ENCODE measurements around the gene RAB6C. TPM values are rescaled to one million over a fixed set of nuclear protein-coding genes. Genes with fewer than 3 reads are reported as not detected.
"Not testable (repeated sequence)": the region's sequence is repeated elsewhere in the genome, so short reads cannot be mapped to it uniquely, and the experiment has no call there.

The RAB6C gene
- total RNA-seq, 4 donors from 2014 or later: 0.16 to 0.41 TPM; not detected in 2

DNA sequence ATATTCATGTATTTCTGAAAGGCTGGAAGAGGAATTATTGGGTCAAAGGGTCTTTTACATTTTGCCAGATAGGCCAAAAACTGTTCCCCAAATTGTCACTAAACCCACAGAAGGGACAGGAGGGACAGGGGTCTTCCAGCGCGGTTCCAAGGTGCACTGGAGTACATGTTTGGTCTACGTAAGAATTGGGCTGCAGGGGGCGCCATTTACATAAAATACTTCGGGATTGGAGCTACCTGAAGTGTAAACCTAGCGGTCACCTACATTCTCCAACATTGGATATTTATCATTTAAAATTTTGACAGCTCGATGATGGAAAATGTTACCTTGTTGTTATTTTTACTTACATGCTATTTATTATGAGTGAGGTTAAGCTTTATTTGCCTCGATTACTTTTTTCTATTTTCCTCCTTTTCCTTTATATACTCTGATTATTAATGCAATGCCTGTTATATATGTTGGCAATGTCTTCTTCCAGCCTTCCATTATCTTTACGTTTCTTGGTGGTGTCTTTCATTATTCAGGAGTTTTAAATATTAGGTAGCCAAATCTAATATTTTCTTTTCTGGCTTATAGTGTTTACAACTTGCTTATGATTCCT, 43.0 kb upstream of the RAB6C start:
- in situ Hi-C loops (cut with MboI; ENCODE audit: low pct_ligation_motif_present in 1 of 4, low pct_unique_long_range_greater_than_20kb in 1 of 4, low sequenced_read_pairs in 3 of 4): loop anchor here in 2 of 4 donors (10.0 to 25.0 kb wide), 2 partner anchors 398 to 401 kb away; partner anchors contain the start of gene IMP4 (in 1 of the 2)

DNA sequence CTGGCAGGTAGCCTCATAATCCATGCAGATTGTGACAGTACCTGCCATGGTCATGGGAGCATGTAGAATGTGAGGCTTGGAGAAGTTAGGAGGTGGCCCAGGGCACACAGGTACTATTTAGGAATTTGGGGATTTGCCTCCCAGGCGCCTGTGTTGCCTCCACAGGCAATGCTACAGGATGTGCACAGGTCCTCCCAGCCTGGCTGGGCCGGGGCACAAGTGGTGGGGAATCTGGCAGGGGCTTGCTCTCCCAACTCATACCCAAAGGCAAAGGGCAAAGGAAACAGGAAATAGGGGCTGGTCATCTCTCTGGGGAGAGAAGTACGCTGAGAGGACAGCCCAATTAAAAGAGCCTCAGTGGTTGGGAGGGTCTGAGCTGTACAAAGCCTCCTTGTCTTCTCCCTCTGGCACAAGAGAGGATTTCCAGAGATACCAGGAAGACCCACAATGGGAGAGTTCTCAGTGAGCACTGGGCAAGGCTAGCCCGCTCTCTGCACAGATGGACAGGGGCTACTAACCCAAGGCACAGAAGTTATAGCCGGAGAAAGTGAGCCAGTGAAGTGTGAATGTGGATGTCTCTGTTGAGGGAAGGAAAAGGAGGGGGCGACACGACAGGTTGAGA, 40.5 kb upstream of the RAB6C start:
- in situ Hi-C loops (cut with MboI; ENCODE audit: low pct_ligation_motif_present in 1 of 4, low pct_unique_long_range_greater_than_20kb in 1 of 4, low sequenced_read_pairs in 3 of 4) (loop anchor here in 2 of 4 donors (10.0 to 25.0 kb wide), 2 partner anchors 396 to 398 kb away; partner anchors contain the start of gene IMP4 (in 1 of the 2)), intact Hi-C loops (cut with DNase I; ENCODE audit: low total_unique reads) (loop anchor here (10.0 kb wide), 1 partner anchor 396 kb away; no protein-coding TSS in a partner anchor)
- WGBS, 2 donors (ENCODE audit: low coverage in 1 of 2): 67 to 93% methylated on average over 5 to 7 of the region's 7 CpGs
- H3K4me1 ChIP-seq, H3K9me3 ChIP-seq, H3K4me3 ChIP-seq, H3K36me3 ChIP-seq, DNase-seq, H3K27ac ChIP-seq: not testable (repeated sequence)
- H3K27me3 ChIP-seq: peaks cover 13% of the 10 kb centered on the region

More for the DNA sequence above, 43.0 kb upstream of the RAB6C start:
- H3K27me3 ChIP-seq: peaks cover 31% of the 10 kb centered on the region
- H3K36me3 ChIP-seq: no peaks in the 10 kb centered on the region
- intact Hi-C loops (cut with DNase I; ENCODE audit: low total_unique reads): loop anchor here (10.0 kb wide), 1 partner anchor 398 kb away; no protein-coding TSS in a partner anchor
- no peaks in the 10 kb centered on the region for H3K4me1 ChIP-seq
- TF ChIP-seq POLR2A (IDR thresholded peaks at IDR 0.05): no peak
- TF ChIP-seq, protein P1, sequence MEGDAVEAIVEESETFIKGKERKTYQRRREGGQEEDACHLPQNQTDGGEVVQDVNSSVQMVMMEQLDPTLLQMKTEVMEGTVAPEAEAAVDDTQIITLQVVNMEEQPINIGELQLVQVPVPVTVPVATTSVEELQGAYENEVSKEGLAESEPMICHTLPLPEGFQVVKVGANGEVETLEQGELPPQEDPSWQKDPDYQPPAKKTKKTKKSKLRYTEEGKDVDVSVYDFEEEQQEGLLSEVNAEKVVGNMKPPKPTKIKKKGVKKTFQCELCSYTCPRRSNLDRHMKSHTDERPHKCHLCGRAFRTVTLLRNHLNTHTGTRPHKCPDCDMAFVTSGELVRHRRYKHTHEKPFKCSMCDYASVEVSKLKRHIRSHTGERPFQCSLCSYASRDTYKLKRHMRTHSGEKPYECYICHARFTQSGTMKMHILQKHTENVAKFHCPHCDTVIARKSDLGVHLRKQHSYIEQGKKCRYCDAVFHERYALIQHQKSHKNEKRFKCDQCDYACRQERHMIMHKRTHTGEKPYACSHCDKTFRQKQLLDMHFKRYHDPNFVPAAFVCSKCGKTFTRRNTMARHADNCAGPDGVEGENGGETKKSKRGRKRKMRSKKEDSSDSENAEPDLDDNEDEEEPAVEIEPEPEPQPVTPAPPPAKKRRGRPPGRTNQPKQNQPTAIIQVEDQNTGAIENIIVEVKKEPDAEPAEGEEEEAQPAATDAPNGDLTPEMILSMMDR (IDR thresholded peaks at IDR 0.05): peak in 3 of 5 experiments; percentile 34 to 44 (median 39)
- H3K9me3 ChIP-seq: no peaks in the 10 kb centered on the region
- H3K27ac ChIP-seq: no peak overlapping the region
- no peak overlapping the region for H3K4me3 ChIP-seq
- DNase-seq: peak; percentile 52
- WGBS, 2 donors (ENCODE audit: low coverage in 1 of 2): 47 to 70% methylated on average over 3 to 9 of the region's 9 CpGs

DNA sequence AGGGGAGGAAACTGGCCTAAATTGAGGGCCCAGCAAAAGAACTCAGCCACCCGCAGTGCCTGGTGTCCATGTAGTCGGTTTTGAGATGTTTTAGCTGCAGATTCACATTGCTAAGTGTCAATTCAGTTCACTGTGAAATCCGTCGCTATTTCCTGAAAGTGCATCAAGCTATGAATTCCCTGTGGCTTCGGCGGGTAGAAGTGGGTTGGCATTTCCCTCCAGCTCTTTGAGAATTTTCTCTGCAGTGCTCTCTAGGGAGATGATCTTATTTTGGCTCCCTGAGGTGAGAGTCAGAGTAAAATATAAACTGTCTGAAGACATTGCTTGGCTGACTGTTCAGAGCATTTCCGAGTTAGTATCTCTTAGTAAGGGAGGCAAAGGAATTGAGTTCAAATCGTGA, 36.0 kb upstream of the RAB6C start:
- H3K9me3 ChIP-seq; H3K27ac ChIP-seq; H3K4me3 ChIP-seq; H3K36me3 ChIP-seq; H3K4me1 ChIP-seq; intact Hi-C loops (cut with DNase I; ENCODE audit: low total_unique reads); H3K27me3 ChIP-seq; DNase-seq: not testable (repeated sequence)
- WGBS, 2 donors (ENCODE audit: low coverage in 1 of 2): 37 to 67% methylated on average over 2 to 8 of the region's 8 CpGs
- in situ Hi-C loops (cut with MboI; ENCODE audit: low pct_ligation_motif_present in 1 of 4, low pct_unique_long_range_greater_than_20kb in 1 of 4, low sequenced_read_pairs in 3 of 4): loop anchor here in 1 of 4 donors (25.0 kb wide), 1 partner anchor 394 kb away; the partner anchor contains the start of gene IMP4

DNA sequence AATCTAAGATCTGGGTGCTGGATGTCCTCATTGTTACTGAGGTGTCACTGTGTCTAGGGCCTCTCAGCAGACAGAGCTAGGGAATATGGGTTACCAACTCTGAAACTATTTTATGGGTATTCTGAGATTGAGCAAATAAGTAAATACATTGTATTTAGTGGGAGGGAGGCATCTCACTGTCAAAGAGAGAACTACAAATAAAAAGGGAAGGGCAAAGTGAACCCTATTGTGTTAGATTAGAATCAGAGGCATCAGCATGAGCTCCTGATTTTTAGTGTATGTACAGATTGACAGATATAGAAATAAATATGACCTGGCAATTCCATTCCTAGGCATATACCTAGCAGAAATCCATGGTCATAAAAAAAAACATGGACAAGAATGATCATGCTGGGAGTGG, 33.9 kb upstream of the RAB6C start:
- Histone ChIP-seq H3K4me1 (no peaks in the 10 kb centered on the region), H3K27ac (no peak overlapping the region), H3K4me3 (no peak overlapping the region), H3K27me3 (no peaks in the 10 kb centered on the region), H3K9me3 (no peaks in the 10 kb centered on the region), H3K36me3 (no peaks in the 10 kb centered on the region)
- in situ Hi-C loops (cut with MboI; ENCODE audit: low pct_ligation_motif_present in 1 of 4, low pct_unique_long_range_greater_than_20kb in 1 of 4, low sequenced_read_pairs in 3 of 4): loop anchor here in 1 of 4 donors (25.0 kb wide), 1 partner anchor 392 kb away; the partner anchor contains the start of gene IMP4
- TF ChIP-seq POLR2A (IDR thresholded peaks at IDR 0.05): no peak
- TF ChIP-seq, protein P1 (IDR thresholded peaks at IDR 0.05): no peak
- TF ChIP-seq EP300 (IDR thresholded peaks at IDR 0.05; ENCODE audit: low read depth): no peak
- TF ChIP-seq POLR2AphosphoS5 (IDR thresholded peaks at IDR 0.05): no peak
- no peak for DNase-seq
- intact Hi-C loops (cut with DNase I; ENCODE audit: low total_unique reads): no loop called here

DNA sequence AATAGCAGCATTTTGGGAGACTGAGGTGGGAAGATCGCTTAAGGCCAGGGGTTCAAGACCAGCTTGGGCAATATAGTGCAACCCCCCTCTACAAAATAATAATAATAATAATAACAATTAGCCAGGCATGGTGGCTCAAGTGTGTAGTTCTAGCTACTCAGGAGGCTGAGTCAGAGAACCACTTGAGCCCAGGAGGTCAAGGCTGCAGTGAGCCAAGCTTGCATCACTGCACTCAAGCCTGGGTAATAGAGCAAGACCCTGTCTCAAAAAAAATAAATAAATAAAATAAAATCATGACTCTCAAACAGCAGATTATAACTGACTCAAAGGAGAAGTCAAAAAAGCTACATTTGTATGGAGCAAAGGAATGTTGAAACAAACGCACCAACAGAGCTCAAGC, 31.8 kb upstream of the RAB6C start:
- H3K27me3 ChIP-seq; H3K36me3 ChIP-seq; H3K4me3 ChIP-seq; DNase-seq; H3K9me3 ChIP-seq; H3K27ac ChIP-seq; H3K4me1 ChIP-seq; intact Hi-C loops (cut with DNase I; ENCODE audit: low total_unique reads): not testable (repeated sequence)
- in situ Hi-C loops (cut with MboI; ENCODE audit: low pct_ligation_motif_present in 1 of 4, low pct_unique_long_range_greater_than_20kb in 1 of 4, low sequenced_read_pairs in 3 of 4): loop anchor here in 1 of 4 donors (25.0 kb wide), 1 partner anchor 390 kb away; the partner anchor contains the start of gene IMP4
- WGBS, 2 donors (ENCODE audit: low coverage in 1 of 2): 66 to 100% methylated on average over 1 to 2 of the region's 2 CpGs

DNA sequence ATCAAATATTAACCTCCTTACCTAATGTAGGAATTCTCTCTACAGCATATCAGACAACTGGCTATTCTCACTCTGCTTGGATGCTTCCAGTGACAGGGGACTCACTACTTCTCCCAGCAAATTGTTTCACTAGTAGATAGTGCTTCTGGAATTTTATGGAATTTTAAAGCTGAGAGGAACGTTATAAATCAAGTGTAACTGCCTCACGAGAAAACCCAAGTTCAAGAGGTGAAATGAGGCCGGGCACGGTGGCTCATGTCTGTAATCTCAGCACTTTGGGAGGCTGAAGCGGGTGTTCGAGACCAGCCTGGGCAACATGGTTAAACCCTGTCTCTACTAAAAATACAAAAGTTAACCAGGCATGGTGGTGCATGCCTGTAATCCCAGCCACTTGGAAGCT, 23.3 kb upstream of the RAB6C start:
- intact Hi-C loops (cut with DNase I; ENCODE audit: low total_unique reads); DNase-seq; H3K4me3 ChIP-seq; H3K27ac ChIP-seq; H3K9me3 ChIP-seq; H3K27me3 ChIP-seq; in situ Hi-C loops (cut with MboI; ENCODE audit: low pct_ligation_motif_present in 1 of 4, low pct_unique_long_range_greater_than_20kb in 1 of 4, low sequenced_read_pairs in 3 of 4); H3K36me3 ChIP-seq; H3K4me1 ChIP-seq: not testable (repeated sequence)
- WGBS, 2 donors (ENCODE audit: low coverage in 1 of 2): 51% methylated on average over 6 of the region's 6 CpGs; no CpG with 5 or more reads in 1 of the 2 donors
